CD8-positive, alpha-beta memory T cell (primary cell): ENCODE data around the gene TRIP10. TPM values are rescaled to one million over a fixed set of nuclear protein-coding genes. Genes with fewer than 3 reads are reported as not detected.

Source experiments
- CTCF ChIA-PET: fragments of 350-600 bp; sonication (Branson Sonifier 250); formaldehyde crosslinking; loops from one replicate; lab custom pipeline; 2021; ENCODE audit warnings: antibody characterized with exemption; lab: Charles Lee
- POLR2A ChIA-PET: fragments of 350-600 bp; sonication (Branson Sonifier 250); formaldehyde crosslinking; loops from one replicate; lab custom pipeline; 2021; ENCODE audit warnings: antibody characterized with exemption; lab: Charles Lee
- DNase-seq, 5 donors: peaks; one replicate each; pipeline versions ENCODE4 v3.0.0 to v3.0.0-alpha.2; 2020 to 2022; ENCODE audit warnings: mixed read lengths in 1 of 5
- H3K27ac ChIP-seq: one replicate; pipeline ENCODE4 v1.7.0; 2013; ENCODE audit warnings: low read depth, mild to moderate bottlenecking, low read length, moderate library complexity
- H3K27me3 ChIP-seq: 2 replicates; pipeline ENCODE4 v1.7.0; 2013; ENCODE audit warnings: low read length, mild to moderate bottlenecking; ENCODE audit not compliant: insufficient read depth, poor library complexity, severe bottlenecking
- H3K36me3 ChIP-seq: 2 replicates; pipeline ENCODE4 v1.7.0; 2013; ENCODE audit warnings: mild to moderate bottlenecking, low read length, moderate library complexity; ENCODE audit not compliant: insufficient read depth
- H3K4me1 ChIP-seq: 2 replicates; pipeline ENCODE4 v1.7.0; 2013; ENCODE audit warnings: mild to moderate bottlenecking, low read length, moderate library complexity; ENCODE audit not compliant: insufficient read depth
- H3K4me3 ChIP-seq: 2 replicates; pipeline ENCODE4 v1.7.0; 2013; ENCODE audit warnings: mild to moderate bottlenecking, low read length
- H3K9me3 ChIP-seq: 2 replicates; pipeline ENCODE4 v1.7.0; 2013; ENCODE audit warnings: mild to moderate bottlenecking, low read length
- H3K27ac Mint-ChIP-seq, 8 donors: one replicate each; pipeline ENCODE4 v1.8.0; 2020 to 2021; ENCODE audit warnings: mixed read lengths in 8 of 8, mild to moderate bottlenecking in 6 of 8, inconsistent platforms in 3 of 8, moderate library complexity in 3 of 8
- H3K27me3 Mint-ChIP-seq, 2 donors: one replicate each; pipeline ENCODE4 v1.8.0; 2020 to 2021; ENCODE audit warnings: mixed read lengths in 2 of 2, mild to moderate bottlenecking in 1 of 2, moderate library complexity in 1 of 2
- H3K36me3 Mint-ChIP-seq, 3 donors: one replicate each; pipeline ENCODE4 v1.8.0; 2020 to 2021; ENCODE audit warnings: mixed read lengths in 3 of 3, inconsistent platforms in 1 of 3, mild to moderate bottlenecking in 1 of 3
- H3K4me1 Mint-ChIP-seq, 3 donors: one replicate each; pipeline ENCODE4 v1.8.0; 2020 to 2021; ENCODE audit warnings: mixed read lengths in 3 of 3, inconsistent platforms in 1 of 3, mild to moderate bottlenecking in 1 of 3
- H3K4me3 Mint-ChIP-seq, 7 donors: one replicate each; pipeline ENCODE4 v1.8.0; 2020 to 2021; ENCODE audit warnings: mixed read lengths in 7 of 7, mild to moderate bottlenecking in 6 of 7, moderate library complexity in 4 of 7, inconsistent platforms in 2 of 7
- H3K9me3 Mint-ChIP-seq, 5 donors: one replicate each; pipeline ENCODE4 v1.8.0; 2020 to 2022; ENCODE audit warnings: mixed read lengths in 5 of 5, mild to moderate bottlenecking in 3 of 5, moderate library complexity in 2 of 5, inconsistent platforms in 1 of 5
- polyA plus RNA-seq: library from polyadenylated mRNA; unstranded; fragments of 300-500 nt; fragmentation: Illumina TruSeq; gene quantifications from one replicate; pipeline ENCODE4 v1.2.3, GENCODE V29; 2021
- total RNA-seq, 2 experiments: library from RNA; stranded (reverse); gene quantifications; one replicate each; pipeline ENCODE4 v1.2.3, GENCODE V29; 2021

TRIP10 gene
- total and polyA plus RNA-seq, 3 experiments from 2014 or later: 2.0 to 47.8 (median 44.6) TPM

- no peaks in the 10 kb centered on the region for H3K9me3 Mint-ChIP-seq
- H3K4me3 Mint-ChIP-seq: peak overlapping the region; percentile 87 to 95 (median 91)
- peaks cover 0 to 31% (median 0%) of the 10 kb centered on the region in 3 donors for H3K36me3 Mint-ChIP-seq
- Histone ChIP-seq H3K4me3 (peak overlapping the region; percentile 74), H3K27ac (peak overlapping the region; percentile 84), H3K36me3 (peaks cover 5% of the 10 kb centered on the region), H3K27me3 (no peaks in the 10 kb centered on the region), H3K4me1 (peaks cover 46% of the 10 kb centered on the region), H3K9me3 (no peaks in the 10 kb centered on the region)
- ChIA-PET POLR2A (interaction anchor here (0.7 to 1.3 kb wide), 3 partner anchors 35 to 249 kb away, joined by 3 to 8 read pairs (median 5); no protein-coding TSS in a partner anchor), CTCF (no interaction called here)
- peak overlapping the region; percentile 88 to 100 (median 98) for H3K27ac Mint-ChIP-seq
- no peaks in the 10 kb centered on the region for H3K27me3 Mint-ChIP-seq
- H3K4me1 Mint-ChIP-seq: peaks cover 33 to 45% (median 43%) of the 10 kb centered on the region in 3 donors
- DNase-seq: peak in 1 of 5 donors; percentile 41
These were observed 26.4 kb downstream of the TRIP10 start for GRCh38 chr19:6765738-6766356.

GRCh38 chr19:6766357-6767080, 27.0 kb downstream of the TRIP10 start:
- H3K4me1 Mint-ChIP-seq: peaks cover 31 to 45% (median 38%) of the 10 kb centered on the region in 3 donors
- peak overlapping the region; percentile 84 for H3K27ac ChIP-seq
- peaks cover 1% of the 10 kb centered on the region for H3K36me3 ChIP-seq
- peak overlapping the region; percentile 87 to 95 (median 91) for H3K4me3 Mint-ChIP-seq
- peaks cover 46% of the 10 kb centered on the region for H3K4me1 ChIP-seq
- peak overlapping the region; percentile 88 to 100 (median 98) for H3K27ac Mint-ChIP-seq
- H3K27me3 ChIP-seq: no peaks in the 10 kb centered on the region
- H3K27me3 Mint-ChIP-seq: no peaks in the 10 kb centered on the region
- peaks cover 0 to 24% (median 0%) of the 10 kb centered on the region in 3 donors for H3K36me3 Mint-ChIP-seq
- POLR2A ChIA-PET: interaction anchor here (0.8 to 1.3 kb wide), 2 partner anchors 34 to 111 kb away, joined by 3 to 8 read pairs; no protein-coding TSS in a partner anchor
- H3K9me3 Mint-ChIP-seq: no peaks in the 10 kb centered on the region
- H3K9me3 ChIP-seq: no peaks in the 10 kb centered on the region
- peak overlapping the region; percentile 74 for H3K4me3 ChIP-seq
- CTCF ChIA-PET: no interaction called here
- DNase-seq: no peak

GRCh38 chr19:6767081-6767356, 27.5 kb downstream of the TRIP10 start:
- H3K4me1 ChIP-seq: peaks cover 48% of the 10 kb centered on the region
- H3K4me3 ChIP-seq: peak overlapping the region; percentile 74
- H3K27ac ChIP-seq: peak overlapping the region; percentile 84
- peak in 1 of 5 donors; percentile 53 for DNase-seq
- ChIA-PET CTCF (interaction anchor here (1.1 kb wide), 1 partner anchor 10 kb away, joined by 3 read pairs; no protein-coding TSS in a partner anchor), POLR2A (interaction anchor here (1.3 kb wide), 1 partner anchor 34 kb away, joined by 3 read pairs; no protein-coding TSS in a partner anchor)
- no peaks in the 10 kb centered on the region for H3K9me3 ChIP-seq
- Mint-ChIP-seq H3K27ac (peak overlapping the region; percentile 88 to 100 (median 98)), H3K36me3 (peaks cover 0 to 20% (median 0%) of the 10 kb centered on the region in 3 donors), H3K4me3 (peak overlapping the region; percentile 87 to 95 (median 91)), H3K27me3 (no peaks in the 10 kb centered on the region), H3K4me1 (peaks cover 35 to 50% (median 42%) of the 10 kb centered on the region in 3 donors), H3K9me3 (no peaks in the 10 kb centered on the region)
- H3K36me3 ChIP-seq: no peaks in the 10 kb centered on the region
- H3K27me3 ChIP-seq: no peaks in the 10 kb centered on the region

DNA sequence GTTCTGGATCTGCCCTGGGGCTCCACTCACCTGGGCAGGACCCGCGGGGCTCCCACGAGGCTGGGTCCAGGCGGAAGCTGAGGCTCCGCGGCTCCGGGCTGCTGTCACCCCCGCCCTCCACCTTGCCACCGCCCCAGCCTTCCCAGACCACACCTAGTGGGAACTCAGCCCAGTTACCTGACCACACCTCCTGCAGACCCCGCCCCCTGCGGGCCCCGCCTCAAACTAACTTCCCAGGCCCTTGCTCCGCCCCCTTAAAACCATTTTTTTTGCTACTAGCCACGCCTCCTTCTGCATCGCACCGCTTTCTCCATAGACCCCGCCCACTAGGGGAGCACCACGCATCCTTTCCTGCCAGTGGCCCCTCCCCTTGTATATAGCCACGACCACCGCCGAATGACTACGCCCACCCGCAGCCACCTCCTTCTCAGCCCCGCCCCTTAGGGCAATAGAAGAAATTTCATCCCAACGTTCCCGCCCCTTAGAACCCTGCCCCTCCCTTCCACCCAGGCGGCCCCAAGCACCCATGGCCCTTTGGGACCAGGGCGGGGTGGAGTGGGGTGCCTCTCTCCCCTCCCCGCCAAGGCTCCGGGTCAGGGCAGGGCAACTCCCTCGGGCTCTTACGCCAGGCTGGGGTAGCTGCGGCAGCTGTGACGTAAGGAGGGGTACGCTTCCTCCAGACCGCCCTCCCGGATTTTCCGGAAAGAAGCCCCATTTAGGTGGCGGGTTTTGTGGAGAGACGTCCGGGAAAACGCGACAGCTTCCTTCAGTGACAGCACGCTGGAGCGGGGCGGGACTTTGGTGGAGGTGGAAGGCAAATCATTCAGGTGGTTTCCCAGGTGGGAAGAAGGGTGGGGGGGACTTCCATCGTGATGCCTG, 28.1 kb downstream of the TRIP10 start, which contains the start of gene SH2D3A:
Gene SH2D3A, minus strand, starts transcription at position 79 of the 879 bp plus-strand sequence. CDS start 3,687 bp downstream, outside the sequence.
- Histone ChIP-seq H3K4me3 (peak within 1 kb of the TSS; percentile 74), H3K27me3 (no peaks in the 10 kb centered on the region), H3K27ac (peak within 1 kb of the TSS; percentile 84), H3K36me3 (no peaks in the 10 kb centered on the region), H3K4me1 (peaks cover 53% of the 10 kb centered on the region), H3K9me3 (no peaks in the 10 kb centered on the region)
- H3K9me3 Mint-ChIP-seq: no peaks in the 10 kb centered on the region
- ChIA-PET POLR2A (interaction anchor here (1.3 kb wide), 2 partner anchors 33 kb away, joined by 3 read pairs; no protein-coding TSS in a partner anchor), CTCF (interaction anchor here (1.1 to 1.5 kb wide), 3 partner anchors 9 to 96 kb away, joined by 3 to 5 read pairs (median 4); no protein-coding TSS in a partner anchor)
- peak within 1 kb of the TSS; percentile 87 to 95 (median 91) for H3K4me3 Mint-ChIP-seq
- peak within 1 kb of the TSS; percentile 88 to 100 (median 98) for H3K27ac Mint-ChIP-seq
- peak; percentile 89 to 97 (median 95) for DNase-seq
- H3K4me1 Mint-ChIP-seq: peaks cover 40 to 55% (median 47%) of the 10 kb centered on the region in 3 donors
- H3K27me3 Mint-ChIP-seq: no peaks in the 10 kb centered on the region
- H3K36me3 Mint-ChIP-seq: peaks cover 0 to 20% (median 0%) of the 10 kb centered on the region in 3 donors

- Mint-ChIP-seq H3K9me3 (no peaks in the 10 kb centered on the region), H3K36me3 (peaks cover 0 to 18% (median 0%) of the 10 kb centered on the region in 3 donors), H3K27ac (peak overlapping the region; percentile 88 to 100 (median 98)), H3K4me1 (peaks cover 41 to 55% (median 48%) of the 10 kb centered on the region in 3 donors), H3K4me3 (peak overlapping the region; percentile 87 to 95 (median 91)), H3K27me3 (no peaks in the 10 kb centered on the region)
- Histone ChIP-seq H3K4me1 (peaks cover 53% of the 10 kb centered on the region), H3K27ac (peak overlapping the region; percentile 84), H3K9me3 (no peaks in the 10 kb centered on the region), H3K36me3 (no peaks in the 10 kb centered on the region), H3K4me3 (peak overlapping the region; percentile 74), H3K27me3 (no peaks in the 10 kb centered on the region)
- ChIA-PET POLR2A (interaction anchor here (1.3 kb wide), 1 partner anchor 33 kb away, joined by 3 read pairs; no protein-coding TSS in a partner anchor), CTCF (interaction anchor here (1.1 to 1.6 kb wide), 4 partner anchors 9 to 95 kb away, joined by 3 to 5 read pairs (median 4); no protein-coding TSS in a partner anchor)
- DNase-seq: no peak
These were observed 28.8 kb downstream of the TRIP10 start for GRCh38 chr19:6768236-6768785.

- Mint-ChIP-seq H3K4me1 (peaks cover 46 to 60% (median 53%) of the 10 kb centered on the region in 3 donors), H3K36me3 (peaks cover 0 to 21% (median 0%) of the 10 kb centered on the region in 3 donors), H3K4me3 (peak overlapping the region in 2 of 7 donors; percentile 10 to 13), H3K27me3 (no peaks in the 10 kb centered on the region), H3K27ac (peak overlapping the region in 7 of 8 donors; percentile 75 to 100 (median 93)), H3K9me3 (no peaks in the 10 kb centered on the region)
- Histone ChIP-seq H3K4me3 (no peak overlapping the region), H3K27ac (no peak overlapping the region), H3K9me3 (no peaks in the 10 kb centered on the region), H3K36me3 (no peaks in the 10 kb centered on the region), H3K4me1 (peaks cover 50% of the 10 kb centered on the region), H3K27me3 (no peaks in the 10 kb centered on the region)
- ChIA-PET CTCF (interaction anchor here (1.3 to 1.6 kb wide), 2 partner anchors 32 to 95 kb away, joined by 4 read pairs; no protein-coding TSS in a partner anchor), POLR2A (no interaction called here)
- DNase-seq: no peak
These were observed 29.6 kb downstream of the TRIP10 start for GRCh38 chr19:6769006-6769619.
